ENCODE data around the gene SPRED3.

The SPRED3 gene

DNA sequence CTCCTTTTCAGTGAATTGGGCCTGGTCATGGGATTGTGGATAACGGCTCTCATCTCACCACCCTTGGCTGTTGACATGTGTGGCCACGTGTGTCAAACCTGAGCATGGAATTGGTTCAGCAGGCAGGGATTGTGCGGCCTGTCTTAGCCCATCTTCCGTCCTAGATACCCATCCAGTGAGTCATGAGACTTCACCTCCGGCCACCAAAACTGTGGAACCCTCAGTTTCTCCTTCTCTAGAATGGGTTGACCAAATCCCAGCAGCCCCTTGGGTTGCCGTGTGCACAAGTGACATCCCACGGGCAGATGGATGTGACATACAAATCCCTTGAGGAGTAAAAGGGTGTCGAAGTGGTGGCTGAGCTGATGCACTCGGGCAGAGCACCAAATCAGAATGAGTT lies 7.4 kb upstream of the SPRED3 start:
- H3K79me2 ChIP-seq (ENCODE audit: insufficient read depth, low read length) = peaks cover 33% of the 10 kb centered on the region
- peaks cover 84% of the 10 kb centered on the region for H3K36me3 ChIP-seq (ENCODE audit: insufficient read depth, low read length)
- H3K9ac ChIP-seq (ENCODE audit: low read depth, low read length) = no peak overlapping the region
- H2AFZ ChIP-seq (ENCODE audit: low read depth, low read length) = no peak overlapping the region
- H4K20me1 ChIP-seq (ENCODE audit: insufficient read depth, low read length) = peaks cover 45% of the 10 kb centered on the region
- TF ChIP-seq EZH2 (IDR thresholded peaks at IDR 0.05; ENCODE audit: borderline replicate concordance, low read depth, low read length, severe bottlenecking) = no peak
- TF ChIP-seq, protein P1, sequence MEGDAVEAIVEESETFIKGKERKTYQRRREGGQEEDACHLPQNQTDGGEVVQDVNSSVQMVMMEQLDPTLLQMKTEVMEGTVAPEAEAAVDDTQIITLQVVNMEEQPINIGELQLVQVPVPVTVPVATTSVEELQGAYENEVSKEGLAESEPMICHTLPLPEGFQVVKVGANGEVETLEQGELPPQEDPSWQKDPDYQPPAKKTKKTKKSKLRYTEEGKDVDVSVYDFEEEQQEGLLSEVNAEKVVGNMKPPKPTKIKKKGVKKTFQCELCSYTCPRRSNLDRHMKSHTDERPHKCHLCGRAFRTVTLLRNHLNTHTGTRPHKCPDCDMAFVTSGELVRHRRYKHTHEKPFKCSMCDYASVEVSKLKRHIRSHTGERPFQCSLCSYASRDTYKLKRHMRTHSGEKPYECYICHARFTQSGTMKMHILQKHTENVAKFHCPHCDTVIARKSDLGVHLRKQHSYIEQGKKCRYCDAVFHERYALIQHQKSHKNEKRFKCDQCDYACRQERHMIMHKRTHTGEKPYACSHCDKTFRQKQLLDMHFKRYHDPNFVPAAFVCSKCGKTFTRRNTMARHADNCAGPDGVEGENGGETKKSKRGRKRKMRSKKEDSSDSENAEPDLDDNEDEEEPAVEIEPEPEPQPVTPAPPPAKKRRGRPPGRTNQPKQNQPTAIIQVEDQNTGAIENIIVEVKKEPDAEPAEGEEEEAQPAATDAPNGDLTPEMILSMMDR (IDR thresholded peaks at IDR 0.05; ENCODE audit: borderline replicate concordance, extremely low read depth, low read length, poor library complexity, severe bottlenecking) = no peak
- H3K27ac ChIP-seq (ENCODE audit: low read length) = no peak overlapping the region
- ATAC-seq (ENCODE audit: insufficient read depth, low read depth) (no peak), DNase-seq (no peak)
- no peaks in the 10 kb centered on the region for H3K9me3 ChIP-seq (ENCODE audit: insufficient read depth, low read length, severe bottlenecking)
- peaks cover 36% of the 10 kb centered on the region for H3K4me1 ChIP-seq (ENCODE audit: insufficient read depth, low read length)
- H3K4me2 ChIP-seq (ENCODE audit: insufficient read depth, low read length) = no peak overlapping the region
- no peak overlapping the region for H3K4me3 ChIP-seq (ENCODE audit: low read depth in 1 of 2, low read length in 2 of 2)
- H3K27me3 ChIP-seq (ENCODE audit: insufficient read depth, low read length, poor library complexity) = no peaks in the 10 kb centered on the region

DNA sequence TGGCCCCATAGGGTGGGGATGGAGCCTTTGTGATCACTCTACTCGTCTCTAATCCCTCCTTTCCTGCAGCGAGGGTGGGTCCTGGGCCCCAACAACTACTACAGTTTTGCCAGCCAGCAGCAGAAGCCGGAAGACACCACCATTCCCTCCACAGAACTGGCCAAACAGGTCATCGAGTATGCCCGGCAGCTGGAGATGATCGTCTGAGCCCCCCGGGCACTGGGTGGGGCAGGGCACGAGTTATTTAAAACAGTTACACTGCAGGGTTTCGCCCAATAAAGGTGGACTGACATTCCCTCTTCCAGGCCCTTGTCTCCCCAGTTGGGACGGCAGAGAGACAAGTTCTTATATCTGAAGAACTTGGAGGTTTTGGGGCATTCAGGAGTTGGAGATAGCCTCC lies 5.3 kb upstream of the SPRED3 start:
- peaks cover 65% of the 10 kb centered on the region for H3K36me3 ChIP-seq (ENCODE audit: insufficient read depth, low read length)
- H3K27ac ChIP-seq (ENCODE audit: low read length) = no peak overlapping the region
- no peak overlapping the region for H2AFZ ChIP-seq (ENCODE audit: low read depth, low read length)
- no peak for TF ChIP-seq EZH2 (IDR thresholded peaks at IDR 0.05; ENCODE audit: borderline replicate concordance, low read depth, low read length, severe bottlenecking)
- TF ChIP-seq, protein P1 (IDR thresholded peaks at IDR 0.05; ENCODE audit: borderline replicate concordance, extremely low read depth, low read length, poor library complexity, severe bottlenecking) = no peak
- no peaks in the 10 kb centered on the region for H3K27me3 ChIP-seq (ENCODE audit: insufficient read depth, low read length, poor library complexity)
- H3K9me3 ChIP-seq (ENCODE audit: insufficient read depth, low read length, severe bottlenecking) = no peaks in the 10 kb centered on the region
- no peak overlapping the region for H3K9ac ChIP-seq (ENCODE audit: low read depth, low read length)
- peaks cover 46% of the 10 kb centered on the region for H4K20me1 ChIP-seq (ENCODE audit: insufficient read depth, low read length)
- no peak overlapping the region for H3K4me2 ChIP-seq (ENCODE audit: insufficient read depth, low read length)
- ATAC-seq (ENCODE audit: insufficient read depth, low read depth) (no peak), DNase-seq (no peak)
- no peak overlapping the region for H3K4me3 ChIP-seq (ENCODE audit: low read depth in 1 of 2, low read length in 2 of 2)
- peaks cover 13% of the 10 kb centered on the region for H3K79me2 ChIP-seq (ENCODE audit: insufficient read depth, low read length)
- H3K4me1 ChIP-seq (ENCODE audit: insufficient read depth, low read length) = peaks cover 47% of the 10 kb centered on the region

DNA sequence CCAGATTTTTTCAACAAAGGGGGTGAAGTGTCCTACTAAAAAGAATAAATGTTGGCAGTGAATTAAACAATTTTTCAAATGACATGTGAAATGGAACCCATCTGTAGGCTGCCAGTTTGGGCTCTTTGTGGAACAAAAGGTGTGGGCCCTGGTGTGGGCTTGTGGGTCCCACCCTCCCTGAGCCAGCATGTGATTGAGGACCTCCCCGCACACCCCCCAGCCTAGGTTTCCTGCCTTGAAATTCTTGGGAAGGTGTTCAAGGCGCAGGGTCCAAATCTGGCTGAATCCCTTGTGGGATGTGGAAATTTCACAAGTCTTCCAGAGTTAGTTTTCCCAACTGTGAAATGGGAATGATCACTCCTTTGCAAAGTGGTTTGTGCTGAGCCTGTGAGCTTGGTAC lies 4.8 kb upstream of the SPRED3 start:
- H3K27me3 ChIP-seq (ENCODE audit: insufficient read depth, low read length, poor library complexity) = no peaks in the 10 kb centered on the region
- H2AFZ ChIP-seq (ENCODE audit: low read depth, low read length) = no peak overlapping the region
- no peak overlapping the region for H3K9ac ChIP-seq (ENCODE audit: low read depth, low read length)
- peaks cover 47% of the 10 kb centered on the region for H4K20me1 ChIP-seq (ENCODE audit: insufficient read depth, low read length)
- TF ChIP-seq, protein P1 (IDR thresholded peaks at IDR 0.05; ENCODE audit: borderline replicate concordance, extremely low read depth, low read length, poor library complexity, severe bottlenecking) = no peak
- TF ChIP-seq EZH2 (IDR thresholded peaks at IDR 0.05; ENCODE audit: borderline replicate concordance, low read depth, low read length, severe bottlenecking) = no peak
- H3K4me2 ChIP-seq (ENCODE audit: insufficient read depth, low read length) = no peak overlapping the region
- H3K4me1 ChIP-seq (ENCODE audit: insufficient read depth, low read length) = peaks cover 51% of the 10 kb centered on the region
- H3K4me3 ChIP-seq (ENCODE audit: low read depth in 1 of 2, low read length in 2 of 2) = no peak overlapping the region
- H3K27ac ChIP-seq (ENCODE audit: low read length) = no peak overlapping the region
- ATAC-seq (ENCODE audit: insufficient read depth, low read depth) = no peak
- no peaks in the 10 kb centered on the region for H3K9me3 ChIP-seq (ENCODE audit: insufficient read depth, low read length, severe bottlenecking)
- peaks cover 62% of the 10 kb centered on the region for H3K36me3 ChIP-seq (ENCODE audit: insufficient read depth, low read length)
- peaks cover 10% of the 10 kb centered on the region; the same call in 1 of the 2 replicates for H3K79me2 ChIP-seq (ENCODE audit: insufficient read depth, low read length)
- no peak for DNase-seq

Measured in DND-41 (cell line).